UCSD-AML1 (cell line): Measurements from ENCODE around the gene ACMSD.
"Not testable (repeated sequence)": the region's sequence is repeated elsewhere in the genome, so short reads cannot be mapped to it uniquely, and the experiment has no call there.

Experiments used
- DNase-seq: peaks from one replicate; lab custom pipeline; 2025; ENCODE audit not compliant: unreplicated experiment; lab: John Stamatoyannopoulos, UW

Gene ACMSD

DNA sequence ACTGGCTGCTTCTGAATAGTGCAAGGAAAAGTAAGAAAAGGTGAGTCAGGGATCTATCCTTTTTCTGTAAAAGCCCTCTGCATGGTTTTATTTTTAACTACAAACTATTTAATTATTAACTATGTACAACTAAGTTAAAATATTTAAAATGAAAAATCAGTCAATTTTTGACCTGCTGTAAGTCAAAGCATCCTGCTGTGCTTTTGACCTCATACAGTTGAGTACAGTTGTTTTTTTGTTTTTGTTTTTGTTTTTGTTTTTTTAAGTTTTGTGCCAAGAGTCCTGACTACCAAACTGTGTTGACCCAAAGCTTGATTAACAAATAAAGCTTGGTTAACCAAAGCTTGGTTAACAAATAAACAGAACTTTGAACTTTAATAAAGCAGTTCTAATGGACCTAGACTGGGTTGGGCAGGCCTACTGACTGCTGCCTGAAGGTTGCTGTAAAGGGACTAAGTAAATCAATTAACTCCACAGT lies at the start of gene ACMSD:
ACMSD (plus strand) TSS at position 474 of the 478 bp plus-strand sequence. CDS start 67 bp downstream, outside the sequence.
- DNase-seq, result no peak

DNA sequence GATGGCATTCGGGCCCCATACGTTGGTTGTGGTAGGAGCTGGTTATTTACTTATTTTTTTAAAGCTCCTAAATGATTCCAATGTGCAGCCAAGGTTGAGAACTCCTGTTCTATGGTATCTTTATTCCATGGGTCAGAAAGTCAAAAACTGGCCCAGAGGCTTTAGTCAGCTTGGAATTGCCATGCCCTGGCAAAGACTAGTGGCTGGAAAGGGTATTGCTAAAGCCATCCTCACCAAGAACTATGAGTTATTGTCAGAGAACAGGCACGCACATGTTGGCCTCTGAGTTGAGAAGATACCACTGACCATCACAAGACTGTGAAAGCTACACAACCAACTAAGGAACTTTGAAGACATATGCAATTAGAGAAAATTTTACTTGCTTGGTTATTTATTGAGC lies 47.9 kb upstream of the ACMSD start:
- no peak for DNase-seq

DNA sequence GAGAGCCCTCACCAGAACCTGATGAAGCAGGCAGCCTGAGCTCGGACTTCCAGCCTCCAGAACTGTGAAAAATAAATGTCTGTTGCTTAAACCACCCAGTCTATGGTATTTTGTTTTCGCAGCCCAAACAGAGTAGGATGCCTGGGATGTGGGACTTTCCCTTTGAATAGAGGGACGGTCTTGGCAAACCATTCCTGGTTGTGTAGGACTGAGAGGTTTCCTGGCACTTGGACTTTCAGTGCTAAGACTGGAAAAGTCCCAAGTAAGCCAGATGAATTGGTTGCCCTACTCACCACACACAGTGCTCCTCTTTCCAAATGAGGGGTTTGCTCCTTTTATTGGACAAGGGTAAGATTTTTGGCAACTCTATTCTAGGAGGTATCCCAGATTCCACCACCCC lies 46.8 kb upstream of the ACMSD start:
- no peak for DNase-seq

DNA sequence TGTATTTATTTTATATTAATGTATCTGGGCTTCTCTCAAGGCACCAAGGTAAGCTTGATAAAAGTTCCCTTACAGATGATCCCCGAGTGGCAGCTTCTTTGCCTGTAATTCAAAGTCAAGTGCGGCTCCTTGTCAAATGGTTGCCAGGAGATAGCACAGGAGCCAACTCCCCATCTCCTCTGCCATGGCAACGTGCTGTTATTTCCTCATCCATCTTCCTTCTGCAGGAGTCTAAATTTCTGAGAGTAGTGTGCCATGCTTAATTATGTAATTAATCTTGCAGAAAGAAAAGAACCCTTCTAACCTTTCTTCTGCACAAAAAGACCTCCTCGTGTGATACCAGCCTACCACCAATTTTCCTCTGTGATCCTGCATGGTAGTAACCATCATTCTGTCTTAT lies 46.2 kb upstream of the ACMSD start:
- DNase-seq, result no peak

DNA sequence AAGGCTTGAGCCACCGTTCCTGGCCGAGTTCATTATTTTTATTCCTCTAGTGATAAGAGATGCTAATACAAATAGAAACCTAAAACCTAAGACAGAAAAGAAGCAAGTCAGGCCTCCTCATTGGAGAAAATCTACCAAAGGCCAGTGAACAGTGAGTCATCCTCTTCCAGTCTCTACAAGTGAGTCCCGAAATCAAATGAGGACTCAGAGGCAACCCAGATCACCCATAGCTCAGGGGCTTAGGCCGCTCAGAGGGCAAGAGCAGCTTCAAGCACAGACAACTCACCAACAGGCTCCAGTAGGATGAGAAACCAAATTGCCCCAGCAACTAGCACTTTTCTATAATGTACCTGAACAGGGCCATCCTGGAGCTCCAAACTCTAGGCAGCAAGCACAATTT lies 42.7 kb upstream of the ACMSD start:
- DNase-seq, result no peak

DNA sequence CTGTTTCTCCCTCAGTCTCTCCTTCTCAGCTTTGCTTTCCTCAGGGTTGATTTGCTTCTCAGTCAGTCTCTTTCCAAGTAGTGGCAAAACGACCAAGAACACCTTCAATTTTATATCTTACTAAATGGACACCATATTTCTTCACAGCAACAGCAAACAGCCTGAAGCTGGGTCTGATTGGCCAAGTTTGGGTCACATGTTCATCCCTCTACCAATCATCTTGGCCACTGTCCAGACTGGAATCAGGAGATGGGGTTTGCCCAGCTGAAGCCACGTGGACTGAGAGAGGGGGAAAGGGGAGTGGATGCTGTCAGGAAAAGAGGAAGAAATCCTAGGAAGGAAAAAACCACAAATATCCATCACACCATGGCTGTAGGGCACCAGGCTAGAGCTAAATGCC lies 42.0 kb upstream of the ACMSD start:
- DNase-seq, result no peak

DNA sequence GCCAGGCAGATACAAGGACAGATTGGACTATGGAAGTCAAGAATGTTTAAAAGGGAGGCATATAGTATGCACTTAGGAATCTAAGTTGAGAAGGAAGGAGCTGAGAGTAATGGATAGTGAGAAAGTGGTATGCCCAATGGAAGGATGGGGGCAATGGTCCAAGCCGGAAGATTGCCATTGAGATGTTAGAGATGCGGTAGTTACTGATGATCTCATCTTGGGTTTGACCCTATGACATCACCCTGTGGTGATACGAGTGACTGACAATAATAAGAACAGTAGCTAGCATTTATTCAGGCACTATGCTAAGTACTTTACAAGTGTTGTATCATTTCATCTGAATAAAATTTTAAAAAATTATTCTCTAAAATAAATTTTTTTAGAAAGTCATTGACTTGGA lies 38.5 kb upstream of the ACMSD start:
- no peak for DNase-seq

DNA sequence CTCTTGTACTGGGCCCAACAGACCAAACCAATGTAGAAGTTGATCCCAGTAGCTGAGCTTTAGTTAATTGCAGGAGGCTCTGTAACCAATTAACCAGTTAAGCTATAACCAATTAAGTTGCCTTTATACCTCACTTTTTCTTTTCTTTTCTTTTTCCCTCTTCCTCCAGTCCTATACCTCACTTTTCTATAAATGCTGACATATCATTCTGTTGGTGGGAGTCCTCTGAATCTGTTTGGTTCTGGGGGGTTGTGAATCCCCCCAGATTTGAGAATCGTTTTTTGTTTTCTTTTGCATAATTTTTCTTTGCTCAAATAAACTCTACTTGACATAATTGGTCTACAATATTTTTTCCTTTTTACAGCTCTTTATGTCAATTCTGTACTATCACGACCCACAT lies 38.1 kb upstream of the ACMSD start:
- DNase-seq, result no peak

DNA sequence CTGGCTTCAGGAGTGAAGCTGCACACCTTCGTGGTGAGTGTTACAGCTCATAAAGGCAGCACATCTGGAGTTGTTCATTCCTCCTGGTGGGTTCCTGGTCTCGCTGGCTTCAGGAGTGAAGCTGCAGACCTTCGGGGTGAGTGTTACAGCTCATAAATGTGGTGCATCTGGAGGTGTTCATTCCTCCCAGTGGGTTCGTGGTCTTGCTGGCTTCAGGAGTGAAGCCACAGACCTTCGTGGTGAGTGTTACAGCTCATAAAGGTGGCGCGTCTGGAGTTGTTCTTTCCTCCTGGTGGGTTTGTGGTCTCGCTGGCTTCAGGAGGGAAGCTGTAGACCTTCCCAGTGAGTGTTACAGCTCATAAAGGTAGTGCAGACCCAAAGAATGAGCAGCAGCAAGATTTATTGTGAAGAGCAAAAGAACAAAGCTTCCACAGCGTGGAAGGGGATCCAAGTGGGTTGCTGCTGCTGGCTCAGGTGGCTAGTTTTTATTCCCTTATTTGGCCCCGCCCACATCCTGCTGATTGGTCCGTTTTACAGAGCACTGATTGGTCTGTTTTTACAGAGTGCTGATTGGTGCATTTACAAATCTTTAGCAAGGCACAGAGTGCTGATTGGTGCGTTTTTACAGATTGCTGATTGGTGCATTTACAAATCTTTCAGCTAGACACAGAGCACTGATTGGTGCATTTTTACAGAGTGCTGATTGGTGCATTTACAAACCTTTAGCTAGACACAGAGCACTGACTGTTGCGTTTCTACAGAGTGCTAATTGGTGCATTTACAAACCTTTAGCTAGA lies 34.6 kb upstream of the ACMSD start:
- DNase-seq, result not testable (repeated sequence)

DNA sequence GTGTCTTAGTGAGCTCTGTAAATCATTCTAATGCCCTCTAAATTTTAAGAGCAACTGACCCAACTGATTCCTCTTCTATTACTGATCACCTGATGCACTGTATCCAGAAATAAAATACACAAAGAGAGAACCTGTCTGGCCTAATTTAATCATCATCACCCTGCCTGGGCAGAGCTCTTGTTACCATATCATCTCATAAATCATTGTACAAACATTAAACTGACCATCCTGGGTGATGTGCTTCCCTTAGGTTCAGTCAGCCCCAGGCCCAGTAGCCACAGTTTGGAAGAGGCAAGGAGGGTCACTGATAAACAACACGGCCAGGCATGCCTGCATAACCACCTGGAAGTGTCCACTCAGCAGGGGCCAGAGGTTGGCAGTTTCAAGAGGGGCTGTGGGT lies 22.7 kb upstream of the ACMSD start:
- DNase-seq, result no peak

DNA sequence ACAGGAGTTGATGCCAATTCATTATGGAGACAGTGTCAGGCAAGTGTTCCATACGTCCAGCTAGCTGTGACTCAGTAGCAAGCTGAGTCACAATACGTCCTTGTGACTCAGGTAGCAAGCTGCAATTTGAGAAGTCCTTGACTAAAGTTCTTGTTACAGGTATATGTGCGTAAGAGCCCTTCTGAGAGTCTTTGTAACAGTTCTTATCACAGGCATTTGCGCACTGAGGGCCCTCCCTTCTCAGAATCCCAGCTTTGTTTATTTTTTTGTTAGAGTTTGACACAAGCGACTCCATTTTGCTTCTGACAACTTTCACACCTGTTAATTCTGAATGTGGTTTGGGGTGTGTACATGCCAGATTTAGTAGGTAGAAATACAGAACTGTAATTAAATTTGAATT lies 20.1 kb upstream of the ACMSD start:
- DNase-seq, result no peak

DNA sequence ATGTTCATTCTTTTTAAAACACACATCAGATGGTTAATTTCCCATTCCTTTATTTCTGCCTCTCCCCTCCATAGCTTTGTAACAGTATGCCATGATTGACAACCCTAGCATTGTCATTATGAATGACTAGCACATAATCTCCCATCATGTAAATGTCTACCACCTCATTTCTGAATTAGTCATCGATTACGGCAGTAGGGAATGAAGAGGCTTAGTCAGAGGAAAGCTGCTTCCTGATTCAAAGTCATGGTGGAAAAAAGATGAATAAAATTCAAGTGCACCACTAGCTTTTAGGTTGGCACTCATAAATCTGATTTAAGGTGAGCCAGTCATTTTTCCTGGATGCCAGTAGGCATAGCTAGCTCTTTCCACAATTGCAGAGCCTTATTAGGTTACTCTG lies 19.1 kb upstream of the ACMSD start:
- no peak for DNase-seq

DNA sequence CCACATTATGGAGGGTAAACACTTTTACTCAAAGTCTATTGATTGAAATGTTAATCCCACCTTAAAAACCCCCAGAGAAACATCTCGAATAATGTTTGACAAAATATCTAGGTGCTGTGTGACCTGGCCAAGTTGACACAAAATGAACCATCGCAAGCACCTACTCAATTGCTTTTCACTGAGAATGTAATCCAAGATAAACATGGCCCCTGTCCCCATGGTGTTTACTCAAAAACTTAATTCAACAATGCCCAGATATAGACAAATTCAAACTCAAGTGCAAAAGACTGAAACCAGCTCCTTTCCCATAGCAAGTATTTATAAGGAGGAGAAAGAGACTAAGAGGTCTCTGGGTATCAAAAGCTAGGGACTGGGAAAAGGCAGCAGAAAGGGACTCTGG lies 15.0 kb upstream of the ACMSD start:
- DNase-seq, result no peak

DNA sequence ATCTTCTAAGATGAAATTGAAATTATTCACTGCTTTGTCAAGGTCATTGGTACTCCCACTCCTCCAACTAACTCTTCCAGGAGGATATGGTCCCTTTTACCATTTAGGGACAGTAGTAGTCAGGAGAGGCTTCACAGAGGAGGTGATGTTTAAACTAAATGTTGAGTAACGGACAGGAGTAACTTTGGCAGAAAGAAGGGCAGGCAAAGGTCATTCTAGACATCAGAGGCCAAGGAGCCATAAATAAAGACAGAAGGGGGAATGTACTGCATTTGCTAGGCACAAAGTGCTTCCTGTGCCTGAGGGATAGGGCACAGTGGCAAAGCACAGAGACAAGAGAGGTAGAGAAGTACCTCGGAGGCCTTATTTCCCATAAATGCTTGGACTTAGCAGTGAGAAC lies 14.6 kb upstream of the ACMSD start:
- DNase-seq, result no peak

DNA sequence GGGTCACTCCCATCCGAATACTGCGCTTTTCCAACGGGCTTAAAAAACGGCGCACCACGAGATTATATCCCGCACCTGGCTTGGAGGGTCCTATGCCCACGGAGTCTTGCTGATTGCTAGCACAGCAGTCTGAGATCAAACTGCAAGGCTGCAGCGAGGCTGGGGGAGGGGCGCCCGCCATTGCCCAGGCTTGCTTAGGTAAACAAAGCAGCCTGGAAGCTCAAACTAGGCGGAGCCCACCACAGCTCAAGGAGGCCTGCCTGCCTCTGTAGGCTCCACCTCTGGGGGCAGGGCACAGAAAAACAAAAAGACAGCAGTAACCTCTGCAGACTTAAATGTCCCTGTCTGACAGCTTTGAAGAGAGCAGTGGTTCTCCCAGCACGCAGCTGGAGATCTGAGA lies 12.7 kb upstream of the ACMSD start:
- DNase-seq, result not testable (repeated sequence)

DNA sequence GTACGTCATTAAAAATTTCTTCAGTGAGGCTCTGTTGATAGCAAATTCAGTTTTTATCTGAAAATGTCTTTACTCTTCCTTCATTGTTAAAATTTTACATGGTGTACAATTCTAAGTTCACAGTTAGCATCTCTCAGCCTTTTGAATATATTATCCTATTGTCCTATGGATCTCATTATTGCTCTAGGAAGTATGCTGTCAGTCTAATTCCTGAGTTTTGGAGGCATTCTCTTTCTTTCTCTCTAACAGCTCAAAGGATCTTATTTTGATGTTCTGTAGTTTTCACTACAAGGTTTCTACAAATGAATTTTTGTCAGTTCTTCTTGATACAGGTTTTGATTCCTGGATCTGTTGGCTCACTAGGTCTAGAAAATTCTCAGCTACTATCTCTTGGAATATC lies 2.9 kb upstream of the ACMSD start:
- DNase-seq, result no peak

DNA sequence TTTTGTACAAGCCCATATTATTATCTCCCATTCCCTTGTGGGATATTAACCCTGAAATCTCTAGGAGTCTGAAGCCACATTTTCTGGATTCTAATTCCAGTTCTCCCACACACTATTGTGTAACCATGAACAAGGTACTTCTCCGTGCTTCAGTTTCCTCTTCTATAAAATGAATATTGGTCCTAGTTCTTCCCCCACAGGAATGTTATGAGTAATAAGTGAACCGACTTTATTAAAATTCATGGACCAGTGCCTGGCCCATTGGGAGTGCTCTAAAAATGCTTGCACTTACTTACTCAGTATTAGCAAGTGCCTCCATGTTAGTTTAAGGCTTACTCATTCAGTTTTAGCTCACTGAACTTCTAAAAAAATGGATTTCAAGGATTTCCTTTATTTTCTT lies 1.4 kb upstream of the ACMSD start:
- DNase-seq, result no peak

DNA sequence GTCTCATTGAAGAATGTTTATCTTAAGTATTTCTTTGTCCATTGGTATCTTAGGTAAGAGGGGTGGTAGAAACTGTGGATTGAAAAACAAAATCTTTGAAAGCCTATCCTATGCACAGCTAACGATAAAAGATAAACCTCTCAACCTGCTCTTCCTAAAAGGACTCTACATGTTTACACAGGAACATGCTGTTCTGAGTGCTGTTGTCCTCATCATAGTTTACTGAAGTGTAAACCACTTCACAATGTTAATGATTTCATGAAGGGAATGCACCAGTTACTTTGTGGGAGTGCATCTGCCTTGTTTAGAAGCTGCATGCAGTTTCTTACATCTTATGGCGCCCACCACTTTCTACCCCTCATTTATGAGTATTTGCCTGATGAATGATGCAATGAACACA lies 1.2 kb downstream of the ACMSD start:
- no peak for DNase-seq

DNA sequence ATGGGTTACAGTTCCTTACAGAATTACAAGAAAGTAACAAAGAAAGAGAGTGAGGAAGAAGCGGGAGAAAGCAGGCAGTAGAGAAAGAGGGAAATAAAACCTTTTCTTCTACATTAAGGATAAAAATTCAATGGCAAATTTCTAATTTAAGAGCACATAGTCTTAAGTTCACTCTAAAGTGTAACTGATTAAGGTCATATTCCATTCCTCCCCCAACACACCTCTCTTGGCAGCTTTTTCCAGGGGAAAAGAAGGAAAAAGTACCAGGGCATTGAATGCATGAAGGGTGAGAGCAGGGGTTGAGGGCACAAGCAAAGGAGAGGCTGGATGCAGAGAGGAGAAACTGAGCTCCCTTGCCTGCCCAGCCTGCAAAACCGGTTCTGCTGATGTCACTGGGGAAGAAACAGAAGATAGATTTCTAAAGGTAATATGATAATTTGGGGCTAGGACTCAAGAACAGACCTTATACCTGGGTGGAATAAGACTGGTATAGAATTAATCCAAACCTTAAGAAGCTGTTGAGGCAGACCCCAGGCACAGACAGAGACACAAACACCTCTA lies 4.6 kb downstream of the ACMSD start:
- DNase-seq, result no peak

DNA sequence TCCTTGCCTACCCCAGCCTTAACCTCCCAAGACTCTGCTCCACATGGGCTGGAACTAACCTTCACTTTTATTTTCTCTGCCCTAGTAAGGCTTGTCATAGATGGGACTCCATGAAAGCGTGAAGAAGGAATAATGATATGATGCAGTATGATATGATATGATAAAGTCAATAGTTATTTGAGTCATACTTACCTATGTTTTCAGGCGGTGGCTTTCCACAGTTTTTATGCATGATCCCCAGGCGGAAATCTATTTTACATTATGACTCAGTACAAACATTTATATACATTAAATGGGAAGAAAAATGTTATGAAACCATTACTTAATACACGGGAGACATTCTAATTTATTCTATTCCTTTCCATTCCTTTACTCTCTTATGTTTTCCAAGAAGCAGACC lies 5.6 kb downstream of the ACMSD start:
- no peak for DNase-seq

DNA sequence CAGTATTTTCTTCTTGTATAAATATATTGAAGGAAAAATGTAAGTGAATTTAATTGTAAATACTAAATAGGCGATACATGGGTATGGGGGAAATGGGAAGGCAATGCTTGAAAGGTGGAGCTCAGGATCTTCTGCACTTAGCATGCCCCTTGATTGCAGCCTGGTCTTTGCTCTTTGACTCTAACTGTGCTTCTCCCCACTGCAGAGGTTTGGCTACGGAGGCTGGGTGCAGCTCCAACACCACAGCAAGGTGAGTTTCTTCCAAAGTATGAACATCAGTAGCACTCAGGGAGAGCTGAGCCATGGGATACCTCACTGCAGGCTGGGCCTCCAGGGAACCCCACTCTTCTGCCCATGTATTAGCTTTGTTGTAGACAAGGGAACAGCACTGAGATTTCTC lies 6.6 kb downstream of the ACMSD start:
- DNase-seq, result no peak

DNA sequence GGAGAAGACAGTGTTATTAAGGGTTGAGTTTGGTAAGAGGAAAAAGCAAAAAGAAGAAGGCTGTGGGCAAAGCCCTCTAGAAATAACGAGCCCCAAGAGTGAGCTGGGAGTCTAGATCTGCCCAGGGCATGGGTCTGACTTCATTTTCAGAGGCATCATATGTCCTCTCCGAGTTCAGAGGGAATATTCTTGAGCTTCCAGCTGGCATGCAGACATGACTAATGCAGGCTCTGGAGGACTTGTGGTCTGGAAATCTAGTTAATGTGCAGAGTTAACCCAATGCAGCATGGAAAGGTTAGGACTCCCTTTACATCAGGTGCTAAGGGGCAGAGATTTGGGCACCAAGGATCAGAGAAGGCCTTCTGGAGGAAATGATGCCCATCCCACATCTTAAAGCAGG lies 7.3 kb downstream of the ACMSD start:
- no peak for DNase-seq

DNA sequence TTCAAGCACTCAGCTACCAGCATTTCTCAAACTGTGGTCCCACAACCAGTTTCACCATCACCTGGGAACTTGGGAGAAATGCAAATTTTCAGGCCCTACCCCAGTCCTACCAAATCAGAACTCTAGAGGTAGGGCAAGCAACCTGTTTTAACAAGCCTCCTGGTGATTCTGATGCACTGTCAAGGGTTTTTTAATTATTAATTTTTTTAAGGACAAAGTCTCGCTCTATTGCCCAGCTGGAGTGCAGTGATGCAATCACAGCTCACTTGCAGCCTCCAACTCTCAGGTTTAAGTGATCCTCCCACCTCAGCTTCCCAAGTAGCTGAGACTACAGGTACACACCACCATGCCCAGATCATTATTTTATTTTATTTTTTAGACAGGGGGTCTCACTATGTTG lies 7.8 kb downstream of the ACMSD start:
- DNase-seq, result no peak
